HuH-7 (cell line): ENCODE results near the gene SEM1.
"Not testable (repeated sequence)": the region's sequence is repeated elsewhere in the genome, so short reads cannot be mapped to it uniquely, and the experiment has no call there.

Source experiments
- DNase-seq: peaks from one replicate; pipeline ENCODE4 v3.0.0; 2011; ENCODE audit warnings: low spot score

The SEM1 gene

DNA sequence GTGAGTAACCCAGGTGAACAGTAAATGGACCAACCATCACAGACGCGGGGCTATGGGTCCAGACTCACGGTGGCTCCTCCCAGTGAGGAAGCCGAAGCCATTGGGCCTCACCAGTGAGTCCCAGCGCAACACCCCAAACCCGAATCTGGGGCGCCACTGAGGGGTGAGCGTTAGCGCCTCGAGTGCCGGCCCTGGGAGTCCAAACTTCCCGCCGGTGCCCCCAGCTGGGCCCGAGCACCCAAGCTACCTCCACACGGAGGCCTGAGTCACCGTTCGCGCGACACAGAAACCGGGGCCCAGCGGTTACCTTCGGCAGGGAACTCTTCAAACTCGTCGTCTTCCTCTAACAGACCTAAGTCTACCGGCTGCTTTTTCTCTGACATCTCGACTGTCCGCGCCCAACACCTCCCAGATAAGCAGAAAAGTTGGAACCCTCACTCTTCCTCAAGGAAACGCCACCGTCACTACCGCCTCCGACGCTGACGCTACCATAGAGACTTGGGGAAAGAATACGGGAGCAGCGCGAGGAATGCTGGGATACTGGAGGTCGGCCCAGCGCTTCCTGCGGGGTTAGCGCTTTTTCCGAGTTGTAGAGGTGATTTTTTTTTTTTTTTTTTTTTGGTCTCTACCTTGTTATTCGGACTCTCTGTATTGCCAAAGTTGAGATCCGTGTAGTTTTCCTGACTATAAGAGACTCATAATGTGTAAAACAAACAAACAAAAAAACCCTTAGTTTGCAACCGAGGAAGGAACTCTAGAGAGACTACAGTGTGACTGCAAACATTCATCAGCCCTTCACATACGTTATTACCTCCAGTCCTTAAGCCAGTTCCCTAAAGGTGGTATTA is at the start of gene SEM1:
Gene SEM1 (minus strand): TSS at position 466 of the 848 bp plus-strand sequence. CDS start 83 bp downstream, at position 383.
- peak; percentile 70 for DNase-seq

DNA sequence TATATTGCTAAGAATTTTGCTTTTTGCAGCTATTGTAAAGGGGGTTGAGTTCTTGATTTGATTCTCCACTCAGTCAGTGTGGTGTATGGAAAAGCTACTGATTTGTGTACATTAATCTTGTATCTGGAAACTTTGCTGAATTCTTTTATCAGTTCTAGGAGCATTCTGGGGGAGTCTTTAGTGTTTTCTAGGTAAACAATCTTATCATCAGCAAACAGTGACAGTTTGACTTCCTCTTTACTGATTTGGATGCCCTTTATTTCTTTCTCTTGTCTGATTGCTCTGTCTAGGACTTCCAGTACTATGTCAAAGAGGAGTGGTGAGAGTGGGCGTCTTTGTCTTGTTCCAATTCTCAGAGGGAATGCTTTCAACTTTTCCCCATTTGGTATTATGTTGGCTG is 48.2 kb upstream of the SEM1 start:
- not testable (repeated sequence) for DNase-seq

DNA sequence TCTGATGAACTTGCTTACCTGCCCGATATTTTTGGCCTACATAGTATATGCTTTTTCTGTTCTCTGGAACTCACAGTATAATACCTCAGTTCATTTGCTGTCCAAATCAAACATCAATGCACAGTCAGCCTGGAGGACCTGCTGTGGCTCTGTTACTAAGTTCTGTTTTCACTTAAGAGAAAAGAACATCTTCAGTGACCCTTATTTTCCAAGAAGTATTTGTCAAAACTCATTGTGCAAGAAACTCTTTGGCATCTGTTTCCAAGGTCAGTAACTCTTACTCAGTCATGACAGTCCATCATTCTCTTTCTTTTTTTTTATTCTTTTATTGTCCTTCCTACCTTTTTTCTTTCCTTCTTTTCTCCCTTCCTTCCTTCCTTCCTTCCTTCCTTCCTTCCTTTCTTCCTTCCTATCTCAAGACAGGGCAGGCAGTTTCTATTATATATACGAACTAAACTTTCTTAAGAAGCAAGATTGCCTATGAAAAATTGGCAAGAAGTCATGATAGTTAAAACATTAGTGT is 37.8 kb upstream of the SEM1 start:
- no peak for DNase-seq

DNA sequence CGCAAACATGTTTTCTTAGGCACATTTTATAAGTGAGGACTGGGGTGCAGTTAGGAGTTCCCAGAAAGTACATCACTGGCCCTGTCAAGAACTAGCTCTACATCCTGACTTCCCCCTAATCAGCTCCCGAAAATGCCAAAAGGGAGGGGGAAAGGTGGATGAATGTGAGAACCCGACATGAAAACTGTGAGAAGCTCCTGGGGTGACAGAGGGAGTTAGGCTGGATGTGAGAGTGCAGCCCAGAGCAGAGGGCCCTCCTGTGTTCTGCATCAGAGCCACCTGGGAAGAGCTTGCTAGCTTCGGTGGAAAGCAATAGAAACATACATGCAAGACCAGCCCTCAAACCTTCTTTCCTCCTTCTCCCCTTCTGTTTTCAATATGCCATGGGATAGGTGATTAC is 30.5 kb upstream of the SEM1 start:
- DNase-seq, result no peak

DNA sequence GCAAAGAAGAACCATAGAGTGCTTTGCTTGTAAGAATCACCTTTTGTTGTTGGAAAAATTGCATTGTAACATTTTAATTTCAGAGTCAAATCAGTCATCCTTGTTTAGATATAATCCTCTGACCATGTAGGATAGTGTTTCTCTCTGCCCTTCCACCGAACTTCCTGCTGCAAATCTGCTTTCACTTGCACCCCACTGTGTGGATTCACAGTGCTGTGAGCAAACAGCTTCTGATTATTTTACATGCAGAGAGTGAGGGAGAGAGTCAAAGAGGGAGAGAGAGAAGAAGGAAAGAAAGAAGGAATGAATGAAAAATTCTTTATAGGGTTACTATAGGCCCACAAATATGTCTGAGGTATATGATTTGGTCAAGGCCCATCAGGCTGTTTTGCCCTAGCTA is 30.0 kb upstream of the SEM1 start:
- no peak for DNase-seq

DNA sequence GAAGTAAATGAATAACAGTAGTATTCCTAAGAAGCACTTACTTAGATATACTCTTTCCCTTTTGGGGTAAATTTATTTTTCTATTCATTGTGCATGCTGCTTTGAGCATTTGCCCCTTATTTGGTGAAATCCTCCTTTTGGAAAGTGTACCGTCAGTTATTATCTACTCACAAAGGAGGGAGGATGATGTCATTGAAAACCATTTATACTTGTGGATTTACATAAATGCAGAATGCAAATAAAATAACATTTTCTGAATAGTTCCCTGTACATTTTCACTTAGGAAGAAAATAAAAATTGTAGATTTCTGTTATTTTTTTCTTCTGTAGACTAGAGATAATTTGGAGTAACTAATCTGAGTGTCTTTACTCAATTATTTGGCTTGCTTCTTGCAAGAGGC is 29.5 kb upstream of the SEM1 start:
- DNase-seq, result no peak

DNA sequence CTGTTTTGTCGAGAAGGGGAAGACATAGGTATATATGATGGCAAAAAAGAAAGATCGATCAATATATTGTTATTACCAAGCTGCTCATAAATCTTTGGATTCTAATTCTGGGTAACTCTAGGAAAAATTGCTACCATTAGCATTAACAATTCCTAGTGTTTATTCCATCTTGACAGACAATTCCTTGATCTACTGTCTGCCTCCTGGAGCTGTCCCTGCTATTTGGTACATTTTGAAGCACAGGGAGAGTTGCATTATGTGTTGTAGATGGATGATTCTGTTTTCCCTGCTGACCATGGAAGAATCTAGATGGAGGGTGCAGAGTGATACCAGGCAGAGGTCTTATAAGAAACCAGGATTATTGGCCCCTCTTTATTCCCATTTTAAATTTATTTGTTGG is 29.1 kb upstream of the SEM1 start:
- DNase-seq, result no peak

DNA sequence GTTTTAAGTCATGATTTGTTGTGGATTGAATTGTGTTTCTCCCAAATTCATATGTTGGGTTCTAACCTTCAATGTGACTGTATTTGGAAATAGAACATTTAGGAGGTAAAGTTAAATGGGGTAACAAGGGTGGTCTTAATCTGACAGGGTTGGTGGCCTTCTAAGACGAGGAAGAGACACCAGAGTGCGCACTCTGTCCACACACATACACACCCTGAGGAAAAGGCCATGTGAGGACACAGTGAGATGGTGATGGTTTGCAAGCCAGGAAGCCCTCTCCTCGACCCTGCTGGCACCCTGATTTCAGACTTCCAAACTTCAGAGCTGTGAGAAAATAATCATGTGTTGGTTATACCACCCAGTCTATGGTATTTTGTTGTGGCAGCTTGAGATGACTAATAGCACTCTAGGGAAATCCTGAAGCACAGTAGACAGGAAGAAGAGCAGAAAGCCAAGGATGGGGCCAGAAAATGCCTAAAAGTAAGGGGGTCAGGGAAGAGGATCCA is 28.0 kb upstream of the SEM1 start:
- DNase-seq, result no peak

DNA sequence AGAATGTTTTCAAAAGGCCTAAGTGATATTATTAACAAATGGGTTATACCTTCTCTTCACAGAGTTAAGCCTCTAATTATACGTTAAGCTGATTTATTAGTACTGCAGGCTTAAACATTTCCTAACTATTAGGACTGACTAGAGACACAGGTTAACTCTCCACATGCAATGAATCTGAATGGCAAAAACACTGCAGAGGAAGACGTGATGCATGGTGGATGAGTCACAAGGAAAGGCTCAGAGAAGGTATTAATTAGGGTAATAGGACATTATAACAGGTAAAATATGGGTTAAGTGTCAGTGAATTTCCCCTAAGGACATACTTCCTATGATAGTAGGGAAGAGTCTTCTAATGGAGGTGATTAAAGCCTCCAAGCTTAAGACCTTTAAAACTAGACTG is 24.7 kb upstream of the SEM1 start:
- no peak for DNase-seq

DNA sequence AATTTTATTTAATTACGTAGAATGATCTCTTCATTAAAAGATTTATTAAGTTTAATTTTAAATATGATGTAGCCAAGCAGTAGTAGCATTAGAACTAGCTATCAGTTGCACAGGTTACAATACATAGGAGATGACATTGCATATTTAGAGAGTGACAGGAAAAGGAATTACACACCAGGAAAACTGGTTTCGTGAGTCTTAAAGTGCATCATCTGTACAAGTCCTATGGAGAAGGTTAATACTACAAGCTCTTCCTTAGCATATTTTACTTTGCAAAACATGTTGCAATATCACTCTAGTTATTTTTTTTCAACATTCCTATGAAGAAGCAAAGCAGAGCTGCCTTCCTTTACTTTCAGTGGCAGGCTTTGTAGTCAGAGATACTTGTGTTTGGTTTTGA is 20.2 kb upstream of the SEM1 start:
- no peak for DNase-seq

DNA sequence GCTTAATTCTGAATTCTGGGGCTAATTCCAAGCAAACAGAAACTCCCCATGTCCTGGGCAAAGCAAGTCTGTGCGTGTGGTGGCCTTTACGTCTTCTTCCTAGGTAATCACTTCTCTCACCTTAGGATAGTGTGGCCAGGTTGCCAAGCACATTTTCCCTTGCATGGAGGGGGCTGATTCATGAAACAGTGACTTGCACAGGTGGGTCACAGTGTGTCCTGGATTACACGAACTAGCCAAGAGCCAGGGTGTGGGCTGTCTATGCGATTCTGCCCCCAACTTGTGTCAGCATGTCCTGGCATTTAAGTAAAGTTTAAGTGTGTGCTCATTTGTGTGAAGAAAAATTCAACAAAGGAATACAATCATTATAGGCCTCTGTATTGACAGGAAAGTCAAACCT is 18.5 kb upstream of the SEM1 start:
- no peak for DNase-seq

DNA sequence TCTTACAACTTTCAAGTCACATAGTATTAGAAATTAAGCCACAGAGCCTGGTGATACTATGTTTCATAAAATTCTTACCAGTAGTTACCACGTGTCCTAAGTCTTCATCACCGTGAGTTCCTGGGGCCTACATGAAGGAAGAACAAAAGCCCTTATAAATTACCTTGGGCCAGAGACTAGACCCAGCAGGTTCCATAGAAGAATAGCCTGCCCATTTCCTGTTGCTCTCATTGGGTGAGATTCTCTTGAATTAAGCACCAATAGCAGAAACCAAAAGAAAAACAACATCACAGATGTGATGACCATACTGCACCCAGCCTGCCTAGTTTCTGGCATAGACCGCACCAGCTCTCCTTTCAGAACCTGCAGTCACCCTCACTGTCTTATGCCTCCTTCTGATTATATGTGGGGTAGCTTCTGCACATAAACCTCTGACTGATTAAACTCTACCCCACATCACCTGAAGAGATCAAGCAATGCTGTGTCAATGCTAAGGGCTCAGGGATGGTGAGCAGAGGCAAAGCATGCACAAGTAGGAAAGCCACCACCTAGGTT is 18.0 kb upstream of the SEM1 start:
- DNase-seq, result no peak

DNA sequence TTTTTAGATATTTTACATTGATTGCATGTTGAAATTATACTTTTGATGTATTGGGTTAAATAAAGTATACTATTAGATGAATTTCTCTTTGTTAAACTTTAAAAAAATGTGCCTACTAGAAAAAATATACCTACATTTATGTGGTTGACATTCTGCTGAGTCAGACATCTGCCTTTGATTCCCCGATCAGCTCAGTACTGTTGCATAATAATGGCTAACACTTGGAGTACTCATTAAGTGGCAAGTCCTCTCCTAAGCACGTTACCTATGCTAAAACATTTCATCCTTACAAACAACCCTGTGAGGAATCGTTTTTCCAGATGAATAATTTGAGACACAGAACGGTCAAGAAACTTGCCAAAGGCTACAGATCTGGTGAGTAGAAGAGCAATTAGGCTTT is 14.0 kb upstream of the SEM1 start:
- no peak for DNase-seq

DNA sequence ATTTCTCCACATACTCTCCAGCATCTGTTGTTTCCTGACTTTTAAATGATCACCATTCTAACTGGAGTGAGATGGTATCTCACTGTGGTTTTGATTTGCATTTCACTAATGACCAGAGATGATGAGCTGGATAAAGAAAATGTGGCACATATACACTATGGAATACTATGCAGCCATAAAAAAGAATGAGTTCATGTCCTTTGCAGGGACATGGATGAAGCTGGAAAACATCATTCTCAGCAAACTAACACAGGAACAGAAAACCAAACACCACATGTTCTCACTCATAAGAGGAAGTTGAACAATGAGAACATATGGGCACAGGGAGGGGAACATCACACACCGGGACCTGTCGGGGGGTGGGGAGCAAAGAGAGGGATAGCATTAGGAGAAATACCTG is 13.3 kb upstream of the SEM1 start:
- not testable (repeated sequence) for DNase-seq

DNA sequence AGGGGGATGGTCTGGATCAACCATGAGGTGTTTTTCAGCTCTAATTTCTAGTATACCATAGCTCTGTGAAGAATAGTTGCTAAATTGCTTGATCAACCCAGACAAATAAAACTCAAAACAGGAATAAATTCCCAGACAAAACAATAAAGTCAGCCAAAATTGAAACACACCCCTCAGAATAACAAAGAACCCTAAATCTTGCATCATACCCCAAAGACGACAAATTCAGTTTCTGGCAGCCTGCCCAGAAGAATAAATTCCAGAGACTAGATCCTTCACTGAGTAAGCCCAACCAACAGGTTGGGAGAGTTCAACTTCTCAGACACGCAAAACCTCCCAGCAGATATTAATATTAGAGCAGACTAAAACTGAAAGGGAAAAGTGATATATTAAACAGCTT is 11.2 kb upstream of the SEM1 start:
- DNase-seq, result no peak

DNA sequence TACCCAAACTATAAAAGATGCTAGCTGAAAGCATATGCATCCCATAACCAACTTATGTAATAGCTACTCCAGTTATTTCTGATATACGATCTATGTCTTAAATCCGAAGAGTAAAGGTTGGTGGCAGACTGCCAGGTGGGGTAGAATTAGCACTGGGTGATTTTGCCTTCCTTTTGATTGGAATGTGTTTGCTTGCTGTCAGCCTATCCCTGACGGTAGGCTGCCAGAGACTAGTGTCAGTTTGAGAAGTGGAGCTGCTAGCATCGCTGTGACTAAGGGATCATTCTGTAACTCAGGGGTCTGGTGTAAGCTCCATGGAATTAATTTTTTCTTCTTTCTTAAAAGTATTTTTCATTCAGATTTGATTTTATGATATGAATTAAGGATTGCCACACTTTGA is 9.5 kb upstream of the SEM1 start:
- DNase-seq, result no peak

DNA sequence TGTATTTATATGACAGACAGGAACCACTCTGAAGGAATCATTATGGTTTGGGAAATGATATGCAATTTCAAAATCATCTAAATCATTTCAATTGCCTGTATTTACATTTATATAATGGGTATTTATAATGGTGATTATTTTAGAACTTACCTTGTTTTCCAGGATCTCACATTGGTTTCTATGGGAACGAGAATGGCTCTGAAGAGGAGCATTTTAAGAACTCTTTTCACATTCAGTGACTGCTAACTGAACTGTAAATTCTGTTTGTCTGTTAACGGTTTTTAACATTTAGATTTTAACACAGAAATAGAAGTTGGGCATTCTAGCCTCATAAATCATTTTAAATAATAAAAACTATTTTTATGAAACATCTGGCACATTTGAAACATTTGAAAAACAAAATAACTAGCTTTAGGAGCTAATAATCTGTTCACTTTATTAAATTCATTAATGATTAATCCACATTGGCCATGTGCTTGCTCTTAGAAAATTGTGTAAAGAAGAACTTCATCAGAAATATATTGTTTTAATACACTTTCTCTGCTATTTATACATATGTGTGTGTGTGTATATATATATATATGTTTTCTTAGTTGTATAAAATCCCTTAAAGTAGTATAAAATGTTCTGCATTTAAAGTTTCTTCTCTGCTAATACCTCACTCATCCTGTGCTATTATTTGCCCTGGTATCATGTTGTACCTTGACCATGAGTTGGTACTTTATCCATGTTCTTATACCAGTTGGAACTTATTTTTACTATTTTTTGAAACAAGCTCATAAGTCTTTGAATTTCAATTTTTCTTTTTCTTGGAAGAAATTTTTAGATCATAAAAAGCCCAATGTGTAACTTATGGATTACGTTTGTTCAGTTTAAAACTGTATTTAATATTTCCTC is 8.7 kb upstream of the SEM1 start:
- DNase-seq, result no peak

DNA sequence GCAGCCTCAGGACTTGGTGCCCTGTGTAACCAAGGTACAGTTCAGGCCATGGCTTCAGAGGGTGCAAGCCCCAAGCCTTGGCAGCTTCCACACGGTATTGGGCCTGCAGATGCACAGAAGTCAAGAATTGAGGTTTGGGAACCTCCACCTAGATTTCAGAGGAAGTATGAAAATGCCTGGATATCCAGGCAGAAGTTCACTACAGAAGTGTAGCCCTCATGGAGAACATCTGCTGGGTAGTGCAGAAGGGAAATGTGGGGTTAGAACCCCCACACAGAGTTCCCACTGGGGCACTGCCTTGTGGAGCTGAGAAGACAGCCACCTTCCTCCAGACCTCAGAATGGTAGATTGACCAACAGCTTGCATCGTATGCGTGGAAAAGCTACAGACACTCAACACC is 3.4 kb upstream of the SEM1 start:
- DNase-seq, result no peak

DNA sequence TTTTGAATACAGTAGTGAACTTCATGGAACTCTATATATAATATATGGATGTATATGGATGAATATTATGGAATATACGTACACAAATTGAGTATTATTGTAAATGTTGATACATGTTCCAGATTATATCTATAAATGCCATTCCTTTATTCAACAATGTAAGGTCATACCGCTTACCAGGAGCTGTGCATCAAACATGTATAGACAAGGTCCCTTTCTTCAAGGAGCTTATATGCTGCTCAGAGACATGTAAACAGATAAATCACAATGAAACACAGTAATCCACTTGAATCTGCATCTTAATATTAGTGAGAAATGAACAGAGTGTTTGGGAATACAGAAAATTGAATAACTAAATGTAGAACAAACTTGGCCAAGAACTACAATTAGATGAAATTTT is 898 bp upstream of the SEM1 start:
- no peak for DNase-seq

DNA sequence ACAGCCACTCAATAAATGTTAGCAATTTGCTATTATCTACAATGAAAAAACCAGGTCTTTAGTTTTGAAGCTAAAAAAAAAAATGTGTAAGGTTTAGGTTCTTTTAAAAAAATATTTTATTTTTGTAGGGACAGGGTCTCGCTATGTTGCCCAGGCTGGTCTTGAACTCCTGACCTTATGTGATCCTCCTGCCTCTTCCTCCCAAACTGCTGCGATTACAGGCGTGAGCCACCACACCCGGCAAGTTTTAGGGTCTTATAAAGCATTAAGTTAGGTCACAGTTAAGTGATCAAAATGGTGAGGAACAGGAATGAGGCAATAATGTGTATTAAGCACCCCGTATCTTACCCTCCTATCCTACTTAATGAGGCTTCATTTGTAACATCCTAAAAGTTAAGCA is 774 bp downstream of the SEM1 start:
- DNase-seq, result no peak

DNA sequence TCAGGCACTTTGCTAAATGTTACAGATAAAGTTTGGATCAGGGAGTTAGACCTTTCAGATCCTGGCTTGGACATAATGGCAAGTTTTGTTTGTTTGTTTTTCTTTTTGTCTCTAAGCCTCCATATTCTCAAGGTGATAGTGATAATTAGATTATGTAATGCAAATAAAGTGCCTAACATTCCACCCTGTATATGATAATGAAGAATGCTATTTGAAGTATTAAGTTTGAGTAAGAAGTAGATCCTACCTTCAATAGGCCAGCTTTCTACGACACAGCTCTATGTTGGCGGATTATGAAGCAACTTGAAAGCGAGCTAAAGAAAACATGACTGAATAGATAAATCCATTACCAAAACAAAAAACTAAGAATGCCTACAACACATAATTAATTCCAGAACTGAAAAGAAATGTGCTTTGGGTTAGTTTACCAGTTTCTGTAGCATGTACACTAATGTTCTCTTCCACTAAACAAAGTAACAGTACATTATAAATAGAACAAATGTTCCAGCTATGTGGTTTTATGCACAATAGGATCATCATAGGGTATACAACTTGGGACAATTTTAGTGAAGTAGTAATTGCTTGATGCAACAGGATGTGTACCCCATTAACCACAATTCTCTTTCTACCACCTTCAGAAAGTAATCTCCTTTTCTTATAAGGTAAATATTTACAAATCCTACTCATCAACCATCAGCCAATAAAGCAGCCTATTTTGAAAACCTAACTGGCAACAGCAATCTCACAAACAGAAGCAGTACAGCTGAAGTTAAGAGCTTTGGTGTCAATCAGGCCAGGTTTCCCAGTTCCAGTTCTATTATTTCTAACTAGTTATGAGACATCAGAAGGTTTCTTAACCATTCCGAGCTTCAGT is 1.5 kb downstream of the SEM1 start:
- DNase-seq, result no peak

DNA sequence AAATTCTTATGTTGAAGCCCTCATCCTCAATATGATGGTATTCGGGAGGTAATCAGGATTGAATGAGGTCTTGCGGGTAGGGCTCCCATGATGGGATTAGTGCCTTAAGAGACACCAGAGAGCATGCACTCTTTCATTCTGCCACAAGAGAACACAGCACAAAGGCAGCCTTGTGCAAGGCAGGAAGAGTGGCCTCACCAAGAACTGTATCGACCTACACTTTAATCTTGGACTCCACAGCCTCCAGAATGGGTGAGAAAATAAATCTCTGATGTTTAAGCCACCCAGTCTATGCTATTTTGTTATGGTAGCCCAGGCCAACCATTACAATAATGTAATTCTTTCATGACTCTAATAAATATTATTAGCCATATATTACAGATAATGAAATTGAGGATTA is 8.4 kb downstream of the SEM1 start:
- no peak for DNase-seq
